VCaP (cell line): Measurements from ENCODE around the gene PEAK1.

Experiments
- H3K27ac ChIP-seq: fragments of 450-650 bp; 2 replicates; pipeline ENCODE4 v1.5.1; 2017
- TF ChIP-seq, protein P1 (sequence below): fragments of 450-650 bp; conservative IDR thresholded peaks from 2 replicates; pipeline ENCODE4 v1.5.1; 2017; ENCODE audit warnings: mild to moderate bottlenecking, moderate library complexity

PEAK1 gene

DNA sequence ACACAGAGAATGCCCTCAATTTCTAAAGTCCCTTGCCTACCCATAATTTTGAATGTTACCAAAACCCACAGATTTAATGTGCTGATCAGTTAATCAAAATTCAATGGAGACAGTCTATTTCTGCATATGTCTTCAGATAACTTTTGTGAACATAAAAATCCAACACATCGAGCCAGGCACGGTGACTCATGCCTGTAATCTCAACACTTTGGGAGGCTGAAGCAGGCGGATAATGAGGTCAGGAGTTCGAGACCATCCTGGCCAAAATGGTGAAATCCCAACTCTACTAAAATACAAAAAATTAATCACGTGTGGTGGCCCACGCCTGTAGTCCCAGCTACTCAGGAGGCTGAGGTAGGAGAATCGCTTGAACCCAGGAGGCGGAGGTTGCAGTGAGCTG, 49.3 kb downstream of the PEAK1 start:
- TF ChIP-seq, protein P1, sequence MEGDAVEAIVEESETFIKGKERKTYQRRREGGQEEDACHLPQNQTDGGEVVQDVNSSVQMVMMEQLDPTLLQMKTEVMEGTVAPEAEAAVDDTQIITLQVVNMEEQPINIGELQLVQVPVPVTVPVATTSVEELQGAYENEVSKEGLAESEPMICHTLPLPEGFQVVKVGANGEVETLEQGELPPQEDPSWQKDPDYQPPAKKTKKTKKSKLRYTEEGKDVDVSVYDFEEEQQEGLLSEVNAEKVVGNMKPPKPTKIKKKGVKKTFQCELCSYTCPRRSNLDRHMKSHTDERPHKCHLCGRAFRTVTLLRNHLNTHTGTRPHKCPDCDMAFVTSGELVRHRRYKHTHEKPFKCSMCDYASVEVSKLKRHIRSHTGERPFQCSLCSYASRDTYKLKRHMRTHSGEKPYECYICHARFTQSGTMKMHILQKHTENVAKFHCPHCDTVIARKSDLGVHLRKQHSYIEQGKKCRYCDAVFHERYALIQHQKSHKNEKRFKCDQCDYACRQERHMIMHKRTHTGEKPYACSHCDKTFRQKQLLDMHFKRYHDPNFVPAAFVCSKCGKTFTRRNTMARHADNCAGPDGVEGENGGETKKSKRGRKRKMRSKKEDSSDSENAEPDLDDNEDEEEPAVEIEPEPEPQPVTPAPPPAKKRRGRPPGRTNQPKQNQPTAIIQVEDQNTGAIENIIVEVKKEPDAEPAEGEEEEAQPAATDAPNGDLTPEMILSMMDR = no peak
- no peak overlapping the region for H3K27ac ChIP-seq

DNA sequence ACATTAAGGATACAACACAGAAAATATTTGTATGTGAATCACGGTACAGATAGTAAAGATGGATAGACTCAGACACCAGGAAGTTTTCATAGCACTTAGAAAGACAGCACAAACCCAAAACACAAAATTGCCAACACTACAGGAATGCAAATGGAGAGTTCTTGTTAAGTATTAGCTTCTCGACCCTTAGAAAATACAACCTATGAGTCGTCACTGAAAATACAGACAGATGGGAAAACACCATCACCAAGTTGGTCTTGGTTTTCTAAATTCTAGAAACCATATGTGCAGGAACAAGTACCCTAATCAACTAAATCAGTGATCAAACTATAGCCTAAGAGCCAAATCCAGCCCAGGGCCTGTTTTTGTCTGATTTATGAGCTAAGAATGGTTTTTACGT, 50.7 kb downstream of the PEAK1 start:
- no peak overlapping the region for H3K27ac ChIP-seq
- TF ChIP-seq, protein P1 = no peak

DNA sequence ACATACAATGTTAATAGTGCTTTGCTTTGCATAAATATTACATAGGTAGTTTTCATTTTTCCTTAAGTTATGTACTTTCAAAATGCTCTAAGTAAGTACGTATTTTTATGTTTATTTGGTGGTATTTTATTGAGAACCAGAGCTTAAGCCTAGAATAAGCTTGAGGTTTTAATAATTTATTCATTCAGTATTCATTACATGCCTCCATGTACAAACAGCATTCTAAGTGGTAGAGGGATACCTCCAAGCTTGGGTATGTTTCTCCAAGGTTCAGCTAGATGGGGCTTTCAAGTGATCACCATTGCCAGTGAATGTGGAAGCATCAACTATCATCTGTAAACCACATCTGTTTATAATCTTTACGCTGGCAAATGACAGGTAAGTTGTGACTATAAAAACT, 52.3 kb downstream of the PEAK1 start:
- no peak overlapping the region for H3K27ac ChIP-seq
- TF ChIP-seq, protein P1 = no peak

DNA sequence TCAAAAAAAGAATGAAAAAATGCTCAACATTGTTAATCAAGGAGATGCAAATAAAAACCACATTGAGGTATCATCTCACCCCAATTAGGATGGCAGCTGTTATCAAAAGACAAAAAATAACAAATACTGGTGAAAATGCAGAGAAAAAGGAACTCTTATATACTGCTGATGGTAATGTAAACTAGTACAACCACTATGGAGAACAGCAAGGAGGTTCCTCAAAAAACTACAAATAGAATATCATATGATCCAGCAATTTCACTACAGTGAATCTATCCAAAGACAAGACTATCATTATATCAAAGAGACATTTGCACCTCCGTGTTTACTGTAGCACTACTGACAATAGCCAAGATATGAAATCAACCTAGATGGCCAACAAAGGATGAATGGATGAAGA, 58.4 kb downstream of the PEAK1 start:
- H3K27ac ChIP-seq = no peak overlapping the region
- TF ChIP-seq, protein P1 = no peak

DNA sequence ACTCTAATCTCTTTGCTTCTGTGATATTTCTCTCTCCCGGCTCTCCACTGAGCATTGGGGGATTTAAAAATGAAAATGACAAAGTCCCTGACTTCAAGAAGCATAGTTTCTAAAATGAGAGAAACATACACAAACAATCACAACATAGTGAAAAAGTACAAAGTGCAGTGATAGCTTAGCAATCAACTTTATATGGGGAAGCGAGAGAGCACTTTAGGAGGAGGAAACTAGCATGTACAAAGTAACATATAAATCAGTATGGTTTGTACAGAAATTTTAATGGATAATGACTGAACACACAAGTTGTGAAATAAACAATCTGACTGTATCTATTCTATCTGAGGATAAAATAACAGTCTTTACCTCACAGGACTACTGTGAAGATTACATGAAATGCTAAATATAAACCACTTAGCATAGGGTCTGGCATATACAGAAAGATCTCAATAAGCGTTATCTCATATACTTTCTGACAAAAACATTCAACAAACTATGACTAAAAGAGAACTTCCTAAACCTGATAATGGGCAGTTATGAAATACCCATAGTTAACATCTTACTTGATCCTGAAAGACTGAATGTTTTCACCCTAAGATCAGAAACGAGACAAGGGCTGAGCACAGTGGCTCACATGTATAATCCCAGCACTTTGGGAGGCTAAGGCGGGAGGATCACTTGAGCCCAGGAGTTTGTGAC, 61.2 kb downstream of the PEAK1 start:
- H3K27ac ChIP-seq = no peak overlapping the region
- TF ChIP-seq, protein P1 = no peak

DNA sequence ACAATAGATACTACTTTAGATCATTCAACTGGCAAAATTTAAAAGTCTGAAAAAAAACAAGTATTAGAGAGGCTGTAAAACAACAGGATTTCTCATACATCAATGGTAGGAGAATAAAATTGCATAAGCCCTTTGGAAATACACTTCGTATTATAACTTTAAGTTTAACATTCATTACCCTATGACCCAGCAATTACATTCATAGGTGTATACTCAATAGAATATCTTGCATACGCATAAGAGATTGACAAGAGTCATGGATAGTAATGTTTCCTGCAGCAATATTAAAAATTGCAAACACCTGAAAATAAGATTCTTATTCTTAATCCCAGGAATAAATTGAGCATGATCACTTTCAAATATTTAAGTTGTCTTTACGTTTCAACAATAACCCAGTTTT, 63.6 kb downstream of the PEAK1 start:
- TF ChIP-seq, protein P1 = no peak
- H3K27ac ChIP-seq = no peak overlapping the region

DNA sequence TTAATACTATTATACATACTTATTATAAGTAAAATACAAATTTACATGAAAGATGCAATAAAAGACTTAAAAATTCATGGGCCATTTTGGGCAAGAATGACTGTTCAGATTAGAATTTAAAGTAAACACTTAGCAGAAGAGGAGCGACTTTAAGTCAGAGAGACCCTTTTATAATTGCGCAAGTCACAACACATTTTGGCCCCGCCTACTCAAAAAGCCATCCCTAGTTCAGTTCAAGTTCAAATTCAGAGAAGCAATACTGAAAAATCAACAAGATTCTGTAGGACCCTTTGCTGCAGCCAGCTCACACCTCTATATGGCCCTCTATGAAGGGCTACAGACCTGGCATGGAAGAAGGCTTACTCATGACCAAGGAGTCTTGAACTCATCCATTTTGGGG, 64.6 kb downstream of the PEAK1 start:
- H3K27ac ChIP-seq = no peak overlapping the region
- TF ChIP-seq, protein P1 = no peak
